Measurements from ENCODE around the gene DENND2A.
"Not testable (repeated sequence)": the region's sequence is repeated elsewhere in the genome, so short reads cannot be mapped to it uniquely, and the experiment has no call there.

The DENND2A gene

DNA sequence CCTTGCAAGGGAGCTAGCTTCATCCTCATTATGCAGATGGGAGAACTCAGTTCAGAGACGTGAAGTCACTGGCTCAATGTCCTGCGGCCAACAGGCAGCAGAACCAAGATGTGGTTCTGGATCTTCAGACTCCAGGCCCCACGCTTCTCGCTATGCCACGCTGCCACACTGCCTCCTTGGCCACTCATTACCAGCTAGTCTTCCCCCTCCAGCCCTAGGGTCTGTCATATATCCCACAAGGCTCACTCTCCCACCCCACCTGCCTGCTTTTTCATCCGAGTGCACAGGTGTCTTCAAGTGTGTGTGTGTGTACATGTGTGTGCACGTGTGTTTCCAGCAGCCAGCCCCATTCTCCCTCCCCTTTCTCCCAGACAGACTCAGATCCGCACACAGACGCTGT is 53.4 kb downstream of the DENND2A start:
- DNase-seq (ENCODE audit: low spot score) = no peak

DNA sequence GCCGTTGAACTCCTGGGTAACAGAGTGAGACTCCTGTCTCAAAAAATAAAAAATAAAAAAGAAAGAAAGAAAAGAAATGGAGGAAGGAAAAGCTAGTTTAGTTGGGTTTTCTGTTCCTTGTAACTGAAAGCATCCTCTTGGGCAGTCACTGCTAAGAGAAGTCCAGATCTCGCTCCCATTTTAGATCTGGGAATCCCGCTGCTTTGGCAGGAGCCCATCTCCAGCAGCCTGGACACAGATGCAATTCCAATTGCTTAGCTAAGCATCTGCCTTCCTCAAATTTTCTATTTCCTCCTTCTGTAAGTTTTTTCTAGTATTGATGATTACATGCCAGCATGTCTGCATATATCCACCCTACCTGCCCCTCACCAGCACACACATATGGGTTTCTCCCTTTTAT is 54.1 kb downstream of the DENND2A start:
- DNase-seq (ENCODE audit: low spot score) = no peak

DNA sequence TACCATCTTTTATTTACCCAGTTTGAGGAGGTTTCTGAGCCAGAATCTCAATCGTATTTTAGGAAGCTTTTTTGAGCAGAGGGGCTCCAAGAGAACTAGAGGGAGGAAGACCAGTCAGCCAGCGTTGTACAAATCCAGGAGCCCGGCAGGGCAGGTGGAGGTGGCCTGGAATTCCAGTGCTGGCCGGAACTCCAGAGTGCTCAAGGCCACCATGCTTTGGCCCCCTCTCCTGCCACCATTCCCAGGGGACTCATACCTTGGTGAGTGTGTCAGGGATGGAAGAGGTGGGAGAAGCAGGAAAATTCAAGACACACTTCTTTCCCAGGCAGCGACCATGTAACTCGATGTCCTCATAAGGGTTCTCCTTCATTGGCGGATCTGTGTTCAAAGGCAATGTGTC is 55.3 kb downstream of the DENND2A start:
- DNase-seq (ENCODE audit: low spot score) = no peak

DNA sequence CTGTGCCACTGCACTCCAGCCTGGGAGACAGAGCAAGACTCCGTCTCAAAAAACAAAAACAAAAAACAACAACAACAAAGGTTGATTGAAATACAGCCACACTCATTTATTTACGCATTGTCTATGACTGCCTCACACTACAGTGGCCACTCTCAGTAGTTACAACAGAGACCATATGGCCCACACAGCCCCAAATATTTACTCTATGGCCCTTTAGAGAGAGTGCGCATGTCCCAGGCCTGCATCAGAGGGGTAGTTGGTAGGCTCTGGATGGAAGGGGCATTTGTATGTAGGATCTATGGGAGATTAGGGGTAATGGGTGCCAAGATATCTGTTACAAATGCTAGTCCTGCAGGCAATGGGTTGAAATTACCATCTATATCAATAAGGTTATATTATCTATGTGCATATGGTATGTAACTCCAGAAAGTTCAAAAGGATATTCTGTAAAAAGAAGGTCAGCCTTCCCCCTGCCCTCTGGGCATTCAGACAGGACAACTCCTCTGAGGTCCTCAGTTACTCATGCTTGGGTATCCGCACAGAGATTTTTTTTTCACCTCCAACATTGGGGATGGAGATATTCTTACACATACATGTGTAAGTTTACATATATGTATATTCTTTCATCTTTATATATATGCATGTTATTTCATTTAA is 56.3 kb downstream of the DENND2A start:
- no peak for DNase-seq (ENCODE audit: low spot score)

DNA sequence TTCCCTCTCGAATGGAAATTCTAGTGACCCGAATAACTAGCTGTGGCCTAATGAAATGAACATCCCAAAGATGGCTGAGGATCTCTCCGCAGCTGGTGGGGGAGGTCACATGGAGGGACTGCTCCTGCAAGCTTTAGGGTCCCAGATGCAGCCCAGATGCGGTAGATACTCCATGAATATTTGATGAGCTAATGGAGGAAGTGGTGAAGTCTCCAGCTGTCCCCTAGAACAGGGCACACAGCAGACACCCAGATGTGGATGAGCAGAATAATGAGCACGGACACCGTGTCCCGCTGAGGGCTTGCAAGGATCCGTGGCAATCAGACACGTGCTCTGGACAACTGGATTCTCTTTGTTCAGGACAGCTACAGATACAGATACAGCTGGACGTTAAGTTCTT is 59.2 kb downstream of the DENND2A start:
- DNase-seq (ENCODE audit: low spot score) = peak; percentile 74

DNA sequence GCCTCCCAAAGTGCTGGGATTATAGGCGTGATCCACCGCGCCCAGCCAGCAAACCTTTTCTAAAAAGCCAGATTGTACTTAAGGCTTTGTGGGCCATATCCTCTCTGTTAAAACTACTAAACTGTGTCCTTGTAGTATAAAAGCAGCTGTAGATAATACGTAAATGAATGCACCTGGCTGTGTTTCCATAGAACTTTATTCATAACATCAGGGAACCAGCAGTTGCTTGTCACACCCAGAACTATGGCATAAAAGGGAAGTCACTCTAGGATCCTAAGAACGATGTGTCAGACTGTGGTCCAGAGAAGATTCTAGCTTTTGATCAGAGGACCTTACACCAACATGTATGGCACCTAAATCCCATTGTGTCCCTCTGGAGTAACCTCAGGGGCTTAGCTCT is 63.0 kb downstream of the DENND2A start:
- DNase-seq (ENCODE audit: low spot score) = no peak

DNA sequence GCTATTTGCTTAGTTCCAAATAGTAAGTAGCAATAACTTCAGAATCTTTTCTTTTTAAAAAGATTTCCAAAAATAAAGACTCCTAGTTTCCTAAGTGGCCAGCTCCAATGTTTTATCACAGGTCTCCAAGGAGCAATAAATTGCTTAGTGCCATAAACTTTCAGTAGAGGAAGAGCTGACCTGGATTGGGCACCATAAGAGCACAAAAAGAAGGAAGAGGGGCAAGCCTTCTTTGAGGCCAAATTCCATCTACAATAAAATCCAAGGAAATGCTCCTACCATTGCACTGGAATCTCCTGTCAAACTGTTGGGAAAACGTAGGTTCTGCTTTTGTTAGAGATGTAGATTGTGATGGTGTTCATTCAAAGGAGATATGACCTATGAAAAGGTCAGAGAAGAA is 64.0 kb downstream of the DENND2A start:
- DNase-seq (ENCODE audit: low spot score) = no peak

DNA sequence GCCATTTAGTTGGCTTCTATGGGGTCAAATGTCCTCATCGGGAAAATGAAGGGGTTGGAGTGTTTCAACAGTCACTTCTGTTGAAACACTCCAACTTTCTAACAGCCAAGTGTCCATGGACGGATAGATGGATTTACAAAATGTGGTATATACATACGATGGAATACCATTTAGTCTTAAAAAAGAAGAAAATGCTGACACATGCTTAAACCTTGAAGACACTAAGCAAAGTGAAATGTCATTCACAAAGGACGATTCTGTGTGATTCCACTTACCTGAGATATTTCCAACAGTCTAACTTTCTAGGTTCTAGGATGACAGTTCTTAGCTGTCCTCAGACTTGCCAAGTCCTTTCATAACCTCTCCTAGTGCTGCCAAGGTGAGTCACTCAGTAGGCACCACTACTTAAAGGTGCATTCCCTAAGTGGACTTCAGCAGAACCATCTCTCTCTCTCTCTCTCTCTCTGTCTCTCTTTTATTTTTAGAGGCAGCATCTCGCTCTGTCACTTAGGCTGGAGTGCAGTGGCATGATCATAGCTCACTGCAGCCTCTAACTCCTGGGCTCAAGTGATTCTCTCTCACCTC is 69.0 kb downstream of the DENND2A start:
- DNase-seq (ENCODE audit: low spot score) = no peak

DNA sequence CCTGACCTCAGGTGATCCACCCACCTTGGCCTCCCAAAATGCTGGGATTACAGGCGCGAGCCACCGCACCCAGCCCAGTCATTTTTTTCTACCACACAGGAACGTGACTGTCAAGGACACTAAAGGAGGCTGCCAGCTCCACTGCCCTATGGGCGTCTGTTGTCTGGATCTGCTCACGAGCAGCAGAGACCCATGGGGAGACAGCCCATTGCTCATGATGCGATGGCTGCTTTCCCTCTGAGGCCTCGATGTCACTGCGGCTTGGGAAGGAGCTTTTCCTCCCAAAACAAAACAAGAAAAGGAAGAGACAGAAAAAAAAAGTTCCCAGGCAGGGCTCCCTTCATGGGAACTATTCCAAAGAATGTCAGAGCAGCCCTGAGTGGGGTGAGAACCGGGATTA is 70.5 kb downstream of the DENND2A start:
- DNase-seq (ENCODE audit: low spot score) = no peak

DNA sequence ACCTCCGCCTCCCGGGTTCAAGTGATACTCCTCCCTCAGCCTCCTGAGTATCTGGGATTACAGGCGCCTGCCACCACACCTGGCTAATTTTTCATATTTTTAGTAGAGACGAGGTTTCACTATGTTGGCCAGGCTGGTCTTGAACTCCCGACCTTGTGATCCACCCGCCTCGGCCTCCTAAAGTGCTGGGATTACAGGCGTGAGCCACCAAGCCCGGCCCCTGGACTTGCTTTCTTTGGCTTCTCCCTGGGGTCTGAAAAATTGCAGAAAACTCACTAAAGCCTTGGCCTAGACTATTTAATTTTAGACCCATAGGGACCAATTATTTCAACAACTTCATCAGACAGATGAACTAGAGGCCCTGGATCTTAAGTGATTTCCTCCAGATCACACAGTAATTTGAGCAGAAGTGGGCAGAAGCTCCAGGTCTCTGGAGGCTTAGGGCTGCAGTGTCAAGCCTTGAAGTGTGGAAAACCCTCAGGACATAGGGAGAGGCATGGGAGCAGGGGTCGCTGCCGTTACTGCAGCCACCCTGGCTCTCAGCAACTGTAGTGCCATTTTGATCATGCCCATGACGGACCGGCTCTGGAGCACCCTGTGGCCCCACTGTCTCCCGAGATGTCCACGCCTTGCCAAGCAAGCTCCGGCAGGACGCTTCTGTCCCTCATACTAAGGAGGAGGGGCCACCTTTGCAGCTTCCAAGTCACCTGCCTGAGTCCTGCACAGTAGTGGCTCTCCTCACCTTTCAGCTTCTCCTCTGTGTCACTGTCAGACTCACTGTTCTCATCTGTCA is 72.4 kb downstream of the DENND2A start:
- DNase-seq (ENCODE audit: low spot score) = no peak

DNA sequence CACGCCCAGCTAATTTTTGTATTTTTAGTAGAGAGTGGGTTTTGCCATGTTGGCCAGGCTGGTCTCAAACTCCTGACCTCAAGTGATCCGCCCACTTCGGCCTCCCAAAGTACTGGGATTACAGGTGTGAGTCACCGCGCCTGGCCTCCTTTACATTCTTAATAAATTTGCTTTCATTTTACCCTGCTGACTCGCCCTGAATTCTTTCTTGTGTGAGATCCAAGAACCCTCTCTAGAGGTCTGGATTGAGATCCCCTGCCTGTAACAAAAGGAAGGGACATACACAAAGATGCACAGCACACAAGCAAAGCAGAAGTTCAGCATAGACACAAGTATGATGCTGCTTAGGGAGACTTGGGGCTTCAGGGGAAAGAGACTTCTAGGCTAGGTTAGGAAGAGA is 74.4 kb downstream of the DENND2A start:
- not testable (repeated sequence) for DNase-seq (ENCODE audit: low spot score)

DNA sequence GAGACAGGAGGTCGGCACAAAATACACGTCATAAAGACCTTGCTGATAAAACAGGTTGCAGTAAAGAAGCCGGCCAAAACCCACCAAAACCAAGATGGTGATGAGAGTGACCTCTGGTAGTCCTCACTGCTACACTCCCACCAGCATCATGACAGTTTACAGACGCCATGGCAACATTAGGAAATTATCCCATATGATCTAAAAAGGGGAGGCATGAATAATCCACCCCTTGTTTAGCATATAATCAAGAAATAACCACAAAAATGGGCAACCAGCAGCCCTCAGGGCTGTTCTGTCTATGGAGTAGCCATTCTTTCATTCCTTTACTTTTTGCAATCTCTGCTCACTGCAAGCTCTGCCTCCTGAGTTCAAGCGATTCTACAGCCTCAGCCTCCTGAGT is 74.9 kb downstream of the DENND2A start:
- not testable (repeated sequence) for DNase-seq (ENCODE audit: low spot score)

DNA sequence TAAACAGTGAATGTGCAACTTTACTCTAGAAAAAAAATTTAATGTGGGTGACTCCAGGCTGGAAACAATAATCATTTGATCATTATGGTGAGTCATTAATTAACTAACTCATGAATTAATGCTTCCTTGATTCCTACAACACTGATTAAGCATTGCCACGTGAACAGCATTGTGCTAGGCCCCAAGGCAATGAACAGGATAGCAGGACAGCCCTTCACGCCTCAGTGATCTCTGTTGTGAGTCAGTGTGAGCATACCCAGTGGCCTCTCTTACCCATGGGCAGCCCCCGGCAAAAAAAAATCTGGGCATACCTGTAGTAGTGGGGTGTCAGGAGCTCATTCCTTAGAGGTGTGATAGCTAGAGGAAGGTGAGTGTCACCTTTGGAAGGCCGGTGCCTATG is 76.0 kb downstream of the DENND2A start:
- no peak for DNase-seq (ENCODE audit: low spot score)

DNA sequence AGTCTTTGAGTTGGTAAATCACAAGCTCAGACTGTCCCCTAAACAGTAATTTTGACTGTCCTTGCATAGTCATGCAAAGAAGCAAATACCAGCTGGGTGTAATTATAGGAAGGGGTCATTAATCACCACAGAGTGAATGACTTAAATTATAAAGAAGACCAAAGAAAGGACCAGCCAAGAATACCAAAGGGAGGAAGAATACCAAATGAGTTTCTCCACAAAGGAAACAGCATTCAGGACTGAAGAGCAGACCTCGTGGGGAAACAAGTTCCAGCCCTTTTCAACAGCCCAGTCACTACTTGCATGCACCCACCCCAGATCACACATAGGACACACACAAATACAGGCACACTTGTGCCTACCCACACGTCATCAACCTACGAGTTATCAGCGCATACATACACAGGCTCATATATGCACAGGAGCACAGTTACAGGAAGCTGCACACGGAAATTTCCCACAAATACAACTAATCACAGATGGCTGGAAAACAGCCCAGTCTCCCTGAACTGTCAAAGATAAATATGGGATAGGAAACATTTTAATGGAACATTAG is 77.6 kb downstream of the DENND2A start:
- no peak for DNase-seq (ENCODE audit: low spot score)

DNA sequence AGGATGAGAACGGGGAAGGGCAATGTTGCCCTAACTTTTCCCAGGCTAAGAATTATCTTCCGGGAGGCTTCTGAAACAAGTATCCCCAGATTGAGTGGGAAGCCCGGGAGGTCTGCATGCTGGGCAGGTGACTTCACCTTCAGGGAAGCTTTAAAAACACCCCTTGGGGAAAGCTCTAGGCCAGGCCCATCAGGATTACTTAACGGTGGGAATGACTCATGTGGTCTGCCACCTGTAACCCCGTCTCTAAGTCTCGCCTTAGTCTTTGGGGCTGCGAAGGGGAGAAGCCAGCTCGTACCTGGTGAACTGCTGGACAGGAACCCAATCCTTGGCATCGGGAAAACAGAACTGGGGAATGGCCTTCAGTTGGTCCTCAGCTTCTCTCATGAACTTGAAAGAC is 81.2 kb downstream of the DENND2A start:
- no peak for DNase-seq (ENCODE audit: low spot score)

DNA sequence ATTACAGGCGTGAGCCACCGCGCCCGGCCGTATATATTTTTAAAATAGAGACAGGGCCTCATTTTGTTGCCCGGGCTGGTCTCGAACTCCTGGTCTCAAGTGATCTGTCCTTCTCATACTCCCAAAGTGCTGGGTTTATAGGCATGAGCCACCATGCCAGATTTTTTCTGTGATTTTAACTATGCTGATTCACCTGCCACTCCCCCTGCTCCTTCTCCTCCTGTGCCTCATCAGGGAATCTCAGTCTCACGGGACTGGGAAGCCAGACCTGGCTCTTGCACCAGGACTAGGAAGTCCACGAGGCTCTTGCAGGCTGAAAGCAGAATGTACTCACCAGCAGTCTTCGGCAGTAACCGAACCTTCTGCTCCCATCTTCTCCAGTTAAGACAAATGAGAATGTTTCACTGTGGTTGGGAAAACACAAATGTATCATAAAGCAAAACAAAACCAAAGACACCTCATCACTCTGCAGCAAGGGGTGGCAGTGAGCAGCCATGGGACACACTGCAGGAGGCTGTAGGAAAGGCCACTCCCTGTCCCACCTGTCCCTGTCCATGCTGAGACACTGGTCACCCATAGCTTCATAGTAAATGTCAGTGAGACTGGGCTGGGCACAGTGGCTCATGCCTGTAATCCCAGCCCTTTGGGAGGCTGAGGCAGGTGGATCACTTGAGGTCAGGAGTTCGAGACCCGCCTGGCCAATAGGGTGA is 82.6 kb downstream of the DENND2A start:
- DNase-seq (ENCODE audit: low spot score) = no peak

DNA sequence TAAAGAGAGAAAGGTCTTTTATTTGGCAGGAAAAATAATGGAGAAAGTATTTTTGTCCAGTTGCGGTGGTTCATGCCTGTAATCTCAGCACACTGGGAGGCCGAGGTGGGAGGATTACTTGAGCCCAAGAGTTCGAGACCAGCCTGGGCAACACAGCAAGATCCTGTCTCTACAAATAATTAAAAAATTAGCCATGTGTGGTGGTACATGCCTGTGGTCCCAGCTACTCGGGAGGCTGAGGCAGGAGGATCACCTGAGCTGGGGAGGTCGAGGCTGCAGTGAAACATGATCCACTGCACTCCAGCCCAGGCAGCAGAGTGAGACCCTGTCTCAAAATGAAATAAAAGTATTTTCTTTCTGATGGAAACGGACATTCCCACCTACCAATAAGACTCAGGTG is 83.5 kb downstream of the DENND2A start:
- DNase-seq (ENCODE audit: low spot score) = no peak

DNA sequence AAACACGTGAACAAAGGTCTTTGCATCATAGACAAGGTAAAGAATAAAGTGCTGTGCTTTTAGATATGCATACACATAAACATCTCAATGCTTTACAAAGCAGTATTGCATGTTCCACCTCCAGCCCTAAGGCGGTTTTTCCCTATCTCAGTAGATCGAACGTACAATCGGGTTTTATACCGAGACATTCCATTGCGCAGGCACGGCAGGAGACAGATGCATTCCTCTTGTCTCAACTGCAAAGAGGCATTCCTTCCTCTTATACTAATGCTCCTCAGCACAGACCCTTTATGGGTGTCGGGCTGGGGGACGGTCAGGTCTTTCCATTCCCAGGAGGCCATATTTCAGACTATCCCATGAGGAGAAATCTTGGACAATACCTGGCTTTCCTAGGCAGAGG is 87.4 kb downstream of the DENND2A start:
- DNase-seq (ENCODE audit: low spot score) = not testable (repeated sequence)

DNA sequence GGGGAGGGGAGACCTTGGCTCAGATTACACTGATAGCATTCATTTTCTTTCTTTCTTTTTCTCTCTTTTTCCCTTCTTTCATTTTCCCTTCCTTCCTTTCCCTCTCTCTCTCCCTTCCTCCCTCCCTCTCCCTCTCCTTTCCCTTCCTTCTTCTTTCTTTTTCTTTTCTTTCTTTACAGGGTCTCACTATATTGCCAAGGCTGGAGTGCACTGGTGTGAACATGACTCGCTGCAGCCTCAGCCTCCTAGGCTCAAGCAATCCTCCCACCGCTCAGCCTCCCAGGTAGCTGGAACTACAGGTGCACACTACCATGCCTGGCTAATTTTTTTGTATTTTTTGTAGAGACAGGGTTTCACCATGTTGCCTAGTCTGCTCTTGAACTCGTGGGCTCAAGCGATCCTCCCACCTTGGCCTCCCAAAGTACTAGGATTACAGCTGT is 88.4 kb downstream of the DENND2A start:
- no peak for DNase-seq (ENCODE audit: low spot score)

DNA sequence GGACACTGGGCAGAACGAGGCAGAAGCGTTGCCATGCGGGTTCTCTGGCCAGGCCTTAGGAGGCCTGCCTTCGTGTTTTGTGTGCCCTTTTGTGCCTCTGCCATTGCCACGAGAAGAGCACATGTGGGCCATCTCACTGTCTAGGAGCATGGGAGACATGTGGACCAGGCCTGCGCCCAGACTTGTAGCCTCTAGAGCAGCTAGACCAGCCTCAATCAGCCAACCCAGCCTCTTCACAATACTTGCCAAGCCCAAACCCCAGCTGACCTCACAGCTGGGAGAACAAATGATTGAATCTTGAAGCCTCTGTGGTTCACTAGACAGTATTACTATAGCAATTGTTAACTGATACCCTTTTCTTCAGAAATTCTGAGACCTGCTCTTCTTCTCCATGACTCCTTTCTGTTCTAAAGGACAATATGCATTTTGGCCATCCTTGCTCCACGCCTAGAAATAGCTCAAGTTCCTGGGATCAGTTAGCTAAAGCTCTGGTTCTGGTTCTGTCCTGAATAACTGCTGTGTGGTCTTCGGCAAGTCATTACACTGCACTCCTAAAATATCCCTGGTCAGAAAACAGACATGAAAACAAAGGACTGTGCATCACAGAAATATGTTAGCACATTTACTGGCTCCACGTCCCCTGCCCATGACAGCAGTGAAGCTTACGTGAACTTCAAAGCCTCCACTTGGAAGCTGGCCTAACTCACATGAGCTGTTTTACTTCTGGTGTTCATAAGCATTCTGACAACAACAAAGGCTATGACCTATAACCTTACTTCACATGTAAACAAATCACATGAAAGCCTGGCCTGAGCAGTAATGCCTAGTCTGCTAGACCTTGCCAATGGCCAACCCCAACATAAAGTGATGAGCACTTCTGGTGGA is 89.0 kb downstream of the DENND2A start:
- no peak for DNase-seq (ENCODE audit: low spot score)

DNA sequence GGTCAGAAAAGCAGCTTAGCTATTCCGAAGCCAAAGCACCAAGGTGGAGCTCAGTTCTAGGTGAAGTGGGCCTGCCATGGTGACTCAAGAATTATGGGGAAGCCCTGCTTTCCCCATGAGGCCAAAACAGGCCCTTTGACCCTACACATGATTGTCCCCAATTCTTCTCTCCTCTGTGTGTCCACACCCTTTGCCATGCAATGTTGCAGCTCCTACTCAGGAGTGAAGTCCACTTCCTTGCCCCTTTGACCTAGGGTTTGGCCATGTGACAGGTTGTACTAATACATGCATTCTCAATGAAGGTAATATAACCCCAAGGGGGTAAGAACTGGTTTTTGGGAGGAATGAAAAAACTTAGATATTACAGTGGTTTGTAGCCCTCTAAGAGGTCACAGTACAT is 93.7 kb downstream of the DENND2A start:
- DNase-seq (ENCODE audit: low spot score) = no peak
